Stimulated activated CD4-positive, alpha-beta T cell treated with anti-CD3 and anti-CD28 coated beads, Interleukin-1b, Interleukin-23, amount 100 ng/mL, for 1 hour (primary cell): Measurements from ENCODE around the gene CCDC18.
"Not testable (repeated sequence)": the region's sequence is repeated elsewhere in the genome, so short reads cannot be mapped to it uniquely, and the experiment has no call there.

ENCODE experiments used
- DNase-seq, 2 donors: peaks; one replicate each; pipeline ENCODE4 v3.0.0-alpha.2; 2020; ENCODE audit warnings: low read depth in 2 of 2

CCDC18 gene

GRCh38 chr1:93243233-93243632 is 62.7 kb downstream of the CCDC18 start:
- not testable (repeated sequence) for DNase-seq

GRCh38 chr1:93244298-93245069 is 64.0 kb downstream of the CCDC18 start:
- no peak for DNase-seq

GRCh38 chr1:93251966-93252365 is 71.4 kb downstream of the CCDC18 start:
- no peak for DNase-seq

- no peak for DNase-seq
These were observed 72.1 kb downstream of the CCDC18 start for GRCh38 chr1:93252598-93252997.

GRCh38 chr1:93253516-93253915 is 73.0 kb downstream of the CCDC18 start:
- no peak for DNase-seq

GRCh38 chr1:93255222-93256079 is 74.9 kb downstream of the CCDC18 start:
- no peak for DNase-seq

GRCh38 chr1:93256433-93256832 is 75.9 kb downstream of the CCDC18 start:
- no peak for DNase-seq

GRCh38 chr1:93257889-93258288 is 77.4 kb downstream of the CCDC18 start:
- no peak for DNase-seq

- DNase-seq = not testable (repeated sequence)
These were observed 80.2 kb downstream of the CCDC18 start for GRCh38 chr1:93260726-93261125.

- DNase-seq = no peak
These were observed 82.1 kb downstream of the CCDC18 start for GRCh38 chr1:93262645-93263044.

- not testable (repeated sequence) for DNase-seq
These were observed 88.4 kb downstream of the CCDC18 start for GRCh38 chr1:93268888-93269287.

- not testable (repeated sequence) for DNase-seq
These were observed 94.7 kb downstream of the CCDC18 start for GRCh38 chr1:93275262-93275633.

- DNase-seq = no peak
These were observed 95.2 kb downstream of the CCDC18 start for GRCh38 chr1:93275634-93276295.

GRCh38 chr1:93277530-93277929 is 97.0 kb downstream of the CCDC18 start:
- DNase-seq = not testable (repeated sequence)

GRCh38 chr1:93283496-93283895 is 103.0 kb downstream of the CCDC18 start:
- DNase-seq = no peak

GRCh38 chr1:93288558-93288957 is 108.0 kb downstream of the CCDC18 start:
- DNase-seq = no peak

- DNase-seq = no peak
These were observed 116.1 kb downstream of the CCDC18 start for GRCh38 chr1:93296555-93297154.

- no peak for DNase-seq
These were observed 120.6 kb downstream of the CCDC18 start for GRCh38 chr1:93301131-93301530.

GRCh38 chr1:93302078-93302477 is 121.6 kb downstream of the CCDC18 start:
- DNase-seq = no peak

- DNase-seq = peak in 1 of 2 donors; percentile 10
These were observed 124.2 kb downstream of the CCDC18 start for GRCh38 chr1:93304716-93305138.

- DNase-seq = no peak
These were observed 126.4 kb downstream of the CCDC18 start for GRCh38 chr1:93306920-93307319.

- DNase-seq = no peak
These were observed 132.5 kb downstream of the CCDC18 start for GRCh38 chr1:93313026-93313425.
